ENCODE data around the gene TRMT11. TPM values are rescaled to one million over a fixed set of nuclear protein-coding genes. Genes with fewer than 3 reads are reported as not detected.
A peak's percentile ranks its signal among the peaks of the same experiment; 100 is the strongest.
"Not testable (repeated sequence)": the region's sequence is repeated elsewhere in the genome, so short reads cannot be mapped to it uniquely, and the experiment has no call there.

The TRMT11 gene
- total RNA-seq, 1 experiment from 2014 or later: 22.2 TPM

GRCh38 chr6:126034656-126035055 lies 48.3 kb downstream of the TRMT11 start:
- in situ Hi-C loops (cut with HindIII; ENCODE audit: low sequenced_read_pairs): no loop called here
- no peak for DNase-seq (ENCODE audit: low spot score)

GRCh38 chr6:126035764-126036163 lies 49.4 kb downstream of the TRMT11 start:
- in situ Hi-C loops (cut with HindIII; ENCODE audit: low sequenced_read_pairs): no loop called here
- no peak for DNase-seq (ENCODE audit: low spot score)

GRCh38 chr6:126038234-126038633 lies 51.9 kb downstream of the TRMT11 start:
- in situ Hi-C loops (cut with HindIII; ENCODE audit: low sequenced_read_pairs): no loop called here
- DNase-seq (ENCODE audit: low spot score): no peak

- DNase-seq (ENCODE audit: low spot score): no peak
- in situ Hi-C loops (cut with HindIII; ENCODE audit: low sequenced_read_pairs): no loop called here
These were observed 52.9 kb downstream of the TRMT11 start for GRCh38 chr6:126039284-126039683.

GRCh38 chr6:126040394-126040793 lies 54.1 kb downstream of the TRMT11 start:
- in situ Hi-C loops (cut with HindIII; ENCODE audit: low sequenced_read_pairs): no loop called here
- DNase-seq (ENCODE audit: low spot score): no peak

GRCh38 chr6:126040826-126041225 lies 54.5 kb downstream of the TRMT11 start:
- no peak for DNase-seq (ENCODE audit: low spot score)
- in situ Hi-C loops (cut with HindIII; ENCODE audit: low sequenced_read_pairs): no loop called here

GRCh38 chr6:126041516-126041915 lies 55.2 kb downstream of the TRMT11 start:
- DNase-seq (ENCODE audit: low spot score): no peak
- in situ Hi-C loops (cut with HindIII; ENCODE audit: low sequenced_read_pairs): no loop called here

- no peak for DNase-seq (ENCODE audit: low spot score)
- in situ Hi-C loops (cut with HindIII; ENCODE audit: low sequenced_read_pairs): no loop called here
These were observed 55.7 kb downstream of the TRMT11 start for GRCh38 chr6:126042001-126042419.

GRCh38 chr6:126047648-126048047 lies 61.3 kb downstream of the TRMT11 start:
- no peak for DNase-seq (ENCODE audit: low spot score)
- in situ Hi-C loops (cut with HindIII; ENCODE audit: low sequenced_read_pairs): no loop called here

GRCh38 chr6:126048635-126049034 lies 62.3 kb downstream of the TRMT11 start:
- in situ Hi-C loops (cut with HindIII; ENCODE audit: low sequenced_read_pairs): no loop called here

GRCh38 chr6:126050795-126051194 lies 64.5 kb downstream of the TRMT11 start:
- no peak for DNase-seq (ENCODE audit: low spot score)
- in situ Hi-C loops (cut with HindIII; ENCODE audit: low sequenced_read_pairs): no loop called here

More at GRCh38 chr6:126048635-126049034, 62.3 kb downstream of the TRMT11 start:
- no peak for DNase-seq (ENCODE audit: low spot score)

- no peak for DNase-seq (ENCODE audit: low spot score)
- in situ Hi-C loops (cut with HindIII; ENCODE audit: low sequenced_read_pairs): no loop called here
These were observed 65.5 kb downstream of the TRMT11 start for GRCh38 chr6:126051791-126052190.

- DNase-seq (ENCODE audit: low spot score): no peak
- in situ Hi-C loops (cut with HindIII; ENCODE audit: low sequenced_read_pairs): no loop called here
These were observed 66.1 kb downstream of the TRMT11 start for GRCh38 chr6:126052485-126052884.

GRCh38 chr6:126054258-126054702 lies 67.9 kb downstream of the TRMT11 start:
- DNase-seq (ENCODE audit: low spot score): peak; percentile 5
- in situ Hi-C loops (cut with HindIII; ENCODE audit: low sequenced_read_pairs): no loop called here

GRCh38 chr6:126054802-126055201 lies 68.5 kb downstream of the TRMT11 start:
- in situ Hi-C loops (cut with HindIII; ENCODE audit: low sequenced_read_pairs): no loop called here
- DNase-seq (ENCODE audit: low spot score): no peak

- no peak for DNase-seq (ENCODE audit: low spot score)
- in situ Hi-C loops (cut with HindIII; ENCODE audit: low sequenced_read_pairs): no loop called here
These were observed 69.1 kb downstream of the TRMT11 start for GRCh38 chr6:126055449-126055848.

GRCh38 chr6:126056355-126057004 lies 70.1 kb downstream of the TRMT11 start:
- no peak for DNase-seq (ENCODE audit: low spot score)
- in situ Hi-C loops (cut with HindIII; ENCODE audit: low sequenced_read_pairs): no loop called here

GRCh38 chr6:126058085-126058484 lies 71.7 kb downstream of the TRMT11 start:
- in situ Hi-C loops (cut with HindIII; ENCODE audit: low sequenced_read_pairs); DNase-seq (ENCODE audit: low spot score): not testable (repeated sequence)

- in situ Hi-C loops (cut with HindIII; ENCODE audit: low sequenced_read_pairs): no loop called here
- DNase-seq (ENCODE audit: low spot score): no peak
These were observed 74.1 kb downstream of the TRMT11 start for GRCh38 chr6:126060400-126060799.

GRCh38 chr6:126063512-126064146 lies 77.3 kb downstream of the TRMT11 start:
- in situ Hi-C loops (cut with HindIII; ENCODE audit: low sequenced_read_pairs): no loop called here
- no peak for DNase-seq (ENCODE audit: low spot score)

- in situ Hi-C loops (cut with HindIII; ENCODE audit: low sequenced_read_pairs): no loop called here
- no peak for DNase-seq (ENCODE audit: low spot score)
These were observed 78.0 kb downstream of the TRMT11 start for GRCh38 chr6:126064257-126064747.

Measured in G401 (cell line).